AG09319 (cell line): ENCODE data around the gene TBC1D8.

Source experiments
- DNase-seq: peaks from one replicate; pipeline ENCODE4 v3.0.0-alpha.2; 2010; ENCODE audit warnings: low read depth; ENCODE audit errors: extremely low read depth
- TF ChIP-seq, protein P1 (sequence below): IDR thresholded peaks from 2 replicates; pipeline ENCODE4 v1.5.1; 2011; ENCODE audit warnings: low read depth, mild to moderate bottlenecking, inconsistent platforms, low read length, moderate library complexity

The TBC1D8 gene

DNA sequence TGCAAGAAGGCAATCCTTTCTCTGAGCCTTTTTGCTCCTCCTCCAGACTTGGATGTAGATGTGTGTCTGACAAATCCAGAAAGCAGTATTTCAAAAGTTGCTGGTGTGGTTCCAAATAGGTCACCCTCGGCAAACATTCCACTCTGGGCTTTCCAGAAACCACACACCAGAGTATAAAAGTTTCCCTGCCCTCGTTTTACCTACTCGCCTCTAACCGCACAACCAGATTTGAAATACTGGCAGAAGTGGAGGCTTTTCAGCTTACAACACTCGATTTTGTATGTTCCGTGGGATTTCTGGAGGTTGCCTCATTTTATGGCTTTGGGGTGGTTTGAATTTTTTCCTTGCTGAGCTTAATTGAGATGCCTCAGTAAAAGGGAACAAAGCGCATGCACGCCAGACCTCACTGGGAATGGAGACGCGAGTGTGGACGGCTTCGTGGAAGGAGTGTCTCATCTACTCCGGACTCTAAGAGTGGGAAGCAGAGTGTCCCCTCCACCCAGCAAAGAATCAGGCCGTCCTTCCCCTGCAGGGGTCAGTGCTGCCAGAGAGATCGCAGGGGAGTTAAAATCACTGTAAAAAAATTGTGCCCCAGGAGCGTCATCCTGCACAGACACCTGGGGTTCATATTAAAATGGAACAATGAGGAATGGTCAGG is 193.1 kb downstream of the TBC1D8 start:
- peak; percentile 91 for DNase-seq
- TF ChIP-seq, protein P1, sequence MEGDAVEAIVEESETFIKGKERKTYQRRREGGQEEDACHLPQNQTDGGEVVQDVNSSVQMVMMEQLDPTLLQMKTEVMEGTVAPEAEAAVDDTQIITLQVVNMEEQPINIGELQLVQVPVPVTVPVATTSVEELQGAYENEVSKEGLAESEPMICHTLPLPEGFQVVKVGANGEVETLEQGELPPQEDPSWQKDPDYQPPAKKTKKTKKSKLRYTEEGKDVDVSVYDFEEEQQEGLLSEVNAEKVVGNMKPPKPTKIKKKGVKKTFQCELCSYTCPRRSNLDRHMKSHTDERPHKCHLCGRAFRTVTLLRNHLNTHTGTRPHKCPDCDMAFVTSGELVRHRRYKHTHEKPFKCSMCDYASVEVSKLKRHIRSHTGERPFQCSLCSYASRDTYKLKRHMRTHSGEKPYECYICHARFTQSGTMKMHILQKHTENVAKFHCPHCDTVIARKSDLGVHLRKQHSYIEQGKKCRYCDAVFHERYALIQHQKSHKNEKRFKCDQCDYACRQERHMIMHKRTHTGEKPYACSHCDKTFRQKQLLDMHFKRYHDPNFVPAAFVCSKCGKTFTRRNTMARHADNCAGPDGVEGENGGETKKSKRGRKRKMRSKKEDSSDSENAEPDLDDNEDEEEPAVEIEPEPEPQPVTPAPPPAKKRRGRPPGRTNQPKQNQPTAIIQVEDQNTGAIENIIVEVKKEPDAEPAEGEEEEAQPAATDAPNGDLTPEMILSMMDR, result peak; percentile 13
